Endothelial cell of umbilical vein (primary cell): ENCODE measurements around the gene KBTBD8. TPM values are rescaled to one million over a fixed set of nuclear protein-coding genes. Genes with fewer than 3 reads are reported as not detected.

Experiments
- BruUV-seq: library from RNA; stranded (reverse); fragments of 400-500 nt; replicated peaks from 2 replicates; lab custom pipeline; 2021; lab: Mats Ljungman, UMichigan
- CTCF ChIA-PET: fragments of 300-600, 350-600 bp; sonication (Branson Sonifier 250); formaldehyde crosslinking; loops from one replicate; lab custom pipeline; 2021; ENCODE audit warnings: antibody characterized with exemption, inconsistent platforms; lab: Charles Lee
- POLR2A ChIA-PET: fragments of 300-600, 350-600 bp; sonication (Branson Sonifier 250); formaldehyde crosslinking; loops from one replicate; lab custom pipeline; 2021; ENCODE audit warnings: antibody characterized with exemption, inconsistent platforms; lab: Charles Lee
- DNase-seq: peaks from one replicate; pipeline ENCODE4 v3.0.0-alpha.2; 2011; ENCODE audit warnings: low read depth, low spot score
- FAIRE-seq: peaks from 2 replicates; lab custom pipeline; 2011; peaks lifted over from hg19 to GRCh38; lab: Jason Lieb, UNC
- H2AFZ ChIP-seq: 2 replicates; pipeline ENCODE4 v1.6.0; 2012; ENCODE audit warnings: low read depth, low read length, control low read depth, inconsistent platforms
- H3K27ac ChIP-seq: 2 replicates; pipeline ENCODE4 v1.5.1; 2011; ENCODE audit warnings: low read depth, mild to moderate bottlenecking, control low read depth, low read length, moderate library complexity; ENCODE audit not compliant: insufficient read depth
- H3K27me3 ChIP-seq, 2 experiments: 2 replicates each; pipeline versions ENCODE4 v1.6.0 to v1.6.1; 2011; ENCODE audit warnings: low read length in 2 of 2, mixed read lengths in 1 of 2; ENCODE audit not compliant: control insufficient read depth in 2 of 2, insufficient read depth in 2 of 2
- H3K36me3 ChIP-seq, 2 experiments: 2 replicates in 1 of 2; 3 replicates in 1 of 2; pipeline ENCODE4 v1.5.1; 2011; ENCODE audit warnings: low read length in 2 of 2, mild to moderate bottlenecking in 1 of 2, moderate library complexity in 1 of 2; ENCODE audit not compliant: control insufficient read depth in 2 of 2, insufficient read depth in 2 of 2; ENCODE audit errors: extremely low read depth in 1 of 2
- H3K4me1 ChIP-seq: 3 replicates; pipeline ENCODE4 v1.5.1; 2011; ENCODE audit warnings: mild to moderate bottlenecking, low read length; ENCODE audit not compliant: control insufficient read depth, insufficient read depth; ENCODE audit errors: extremely low read depth
- H3K4me2 ChIP-seq: 2 replicates; pipeline ENCODE4 v1.6.1; 2011; ENCODE audit warnings: low read length, control low read depth, mixed read lengths; ENCODE audit not compliant: insufficient read depth
- H3K4me3 ChIP-seq, 3 experiments: fragments of 200-600 bp in 1 of 3; sonication (generic), shearing (Covaris generic) in 1 of 3; replicated peaks in 1 of 3; 2 replicates each; pipeline ENCODE4 v1.5.1; 2011 to 2016; ENCODE audit warnings: control low read depth in 3 of 3, low read length in 3 of 3, mild to moderate bottlenecking in 2 of 3, inconsistent platforms in 1 of 3, low read depth in 1 of 3, moderate library complexity in 1 of 3; ENCODE audit not compliant: insufficient read depth in 1 of 3
- H3K79me2 ChIP-seq: 2 replicates; pipeline ENCODE4 v1.6.0; 2012; ENCODE audit warnings: low read length, inconsistent platforms; ENCODE audit not compliant: control insufficient read depth, insufficient read depth
- H3K9ac ChIP-seq: replicated peaks from 2 replicates; pipeline ENCODE3; 2011; ENCODE audit warnings: low read length, control low read depth; ENCODE audit not compliant: insufficient read depth; ENCODE audit errors: extremely low read depth
- H3K9me1 ChIP-seq: replicated peaks from 3 replicates; pipeline ENCODE4 v1.6.0; 2011; ENCODE audit warnings: mild to moderate bottlenecking, low read length; ENCODE audit not compliant: control insufficient read depth, insufficient read depth; ENCODE audit errors: extremely low read depth
- H3K9me3 ChIP-seq: replicated peaks from 2 replicates; pipeline ENCODE4 v1.5.1; 2012; ENCODE audit warnings: low read length, inconsistent platforms; ENCODE audit not compliant: control insufficient read depth, insufficient read depth
- H4K20me1 ChIP-seq: replicated peaks from 2 replicates; pipeline ENCODE3; 2011; ENCODE audit warnings: mild to moderate bottlenecking, low read length; ENCODE audit not compliant: control insufficient read depth, insufficient read depth; ENCODE audit errors: extremely low read depth
- EZH2 ChIP-seq: IDR thresholded peaks from 2 replicates; pipeline ENCODE4 v1.6.1; 2012; ENCODE audit warnings: borderline replicate concordance, low read depth, mild to moderate bottlenecking, moderate library complexity, low read length, inconsistent platforms; ENCODE audit not compliant: severe bottlenecking
- FOS ChIP-seq: IDR thresholded peaks from 2 replicates; pipeline ENCODE4 v1.6.1; 2011; ENCODE audit warnings: mild to moderate bottlenecking, low read length, moderate library complexity, borderline replicate concordance; ENCODE audit not compliant: insufficient read depth
- GATA2 ChIP-seq: IDR thresholded peaks from 2 replicates; pipeline ENCODE4 v1.7.0; 2011; ENCODE audit warnings: low read depth, mild to moderate bottlenecking, moderate library complexity, mixed read lengths, low read length; ENCODE audit not compliant: insufficient read length, insufficient read depth
- JUN ChIP-seq: IDR thresholded peaks from 2 replicates; pipeline ENCODE4 v1.6.1; 2011; ENCODE audit warnings: borderline replicate concordance, low read depth; ENCODE audit not compliant: insufficient read length, insufficient read depth
- MYC ChIP-seq: IDR thresholded peaks from one replicate; pipeline ENCODE4 v1.6.1; 2011; ENCODE audit warnings: mild to moderate bottlenecking, low read depth, low read length
- POLR2A ChIP-seq: IDR thresholded peaks from 2 replicates; pipeline ENCODE4 v1.6.1; 2012; ENCODE audit warnings: low read depth, mild to moderate bottlenecking, control low read depth, low read length
- POLR2AphosphoS5 ChIP-seq: IDR thresholded peaks from 2 replicates; pipeline ENCODE4 v1.6.1; 2012; ENCODE audit warnings: low read depth, mild to moderate bottlenecking, control low read depth, low read length, moderate library complexity; ENCODE audit not compliant: insufficient read depth
- dilution Hi-C: fragments of 300-500 bp; cut with MboI; formaldehyde crosslinking; loops from one replicate; pipeline ENCODE4 v1.15.0; 2019; ENCODE audit warnings: low sequenced_read_pairs; ENCODE audit not compliant: extremely low pct_ligation_motif_present
- intact Hi-C: fragments of 100-400 bp; cut with micrococcal nuclease; formaldehyde crosslinking; loops from one replicate; pipeline ENCODE4 v1.10.0; 2022
- polyA plus RNA-seq, 4 experiments: library from polyadenylated mRNA; depleted of rRNA in 3 of 4; stranded (reverse) in 3 of 4; unstranded in 1 of 4; fragments of >200 nt; gene quantifications; 2 replicates each; pipeline versions ENCODE4 v1.2.1 to v1.2.3, GENCODE V29; 2011 to 2012; ENCODE audit warnings: missing spikeins in 1 of 4
- total RNA-seq: library from RNA; stranded (reverse); gene quantifications from 2 replicates; pipeline ENCODE4 v1.2.3, GENCODE V29; 2021
- TF ChIP-seq, protein P1 (sequence below), 2 donors: IDR thresholded peaks; 1 replicate in 1 of 2; 2 replicates in 1 of 2; pipeline ENCODE4 v1.5.1; 2011; ENCODE audit warnings: low read length in 2 of 2, mild to moderate bottlenecking in 2 of 2, moderate library complexity in 2 of 2, control low read depth in 1 of 2, inconsistent platforms in 1 of 2, low read depth in 1 of 2; ENCODE audit not compliant: insufficient read depth in 1 of 2; ENCODE audit errors: extremely low read depth in 1 of 2
- TF ChIP-seq, protein P2 (sequence below): IDR thresholded peaks from 2 replicates; pipeline ENCODE4 v1.6.1; 2011; ENCODE audit not compliant: insufficient read depth, insufficient read length

KBTBD8 gene
- total and polyA plus RNA-seq, 2 donors (not counting 3 experiments of a cell fraction or from before 2014, with no cell fraction given) = 0.26 to 1.1 TPM

DNA sequence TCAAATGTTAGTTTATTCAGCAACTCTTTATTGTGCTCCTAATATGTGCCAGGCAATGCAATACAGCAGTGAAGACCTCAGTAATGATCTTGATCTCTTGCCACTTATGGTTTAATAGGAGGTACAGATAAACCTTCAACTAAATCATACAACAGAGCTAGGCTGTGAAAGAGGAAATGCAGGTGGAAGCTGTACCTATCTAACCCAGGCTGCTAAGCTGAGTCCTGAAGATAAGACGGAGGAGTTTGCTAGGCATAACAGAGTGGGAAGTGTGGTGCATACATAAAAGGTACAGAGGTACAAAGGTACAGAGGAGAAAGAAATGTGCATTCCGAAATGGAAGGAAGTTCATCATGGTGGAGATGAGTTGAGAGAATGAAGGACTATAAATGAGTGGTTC lies 35.0 kb downstream of the KBTBD8 start:
- no TSS peak for BruUV-seq
- Histone ChIP-seq H3K79me2 (no peaks in the 10 kb centered on the region), H3K4me3 (no peak overlapping the region), H3K4me2 (no peak overlapping the region), H3K36me3 (no peaks in the 10 kb centered on the region), H3K4me1 (no peaks in the 10 kb centered on the region), H4K20me1 (no peaks in the 10 kb centered on the region), H3K27me3 (no peaks in the 10 kb centered on the region), H3K9me1 (no peaks in the 10 kb centered on the region), H2AFZ (no peak overlapping the region), H3K9ac (no peak overlapping the region), H3K27ac (no peak overlapping the region), H3K9me3 (no peaks in the 10 kb centered on the region)
- no peak for FAIRE-seq
- CTCF ChIA-PET = interaction anchor here (1.0 kb wide), 1 partner anchor 62 kb away, joined by 4 read pairs; no protein-coding TSS in a partner anchor
- intact Hi-C loops = no loop called here
- POLR2A ChIA-PET = no interaction called here
- TF ChIP-seq, protein P1, sequence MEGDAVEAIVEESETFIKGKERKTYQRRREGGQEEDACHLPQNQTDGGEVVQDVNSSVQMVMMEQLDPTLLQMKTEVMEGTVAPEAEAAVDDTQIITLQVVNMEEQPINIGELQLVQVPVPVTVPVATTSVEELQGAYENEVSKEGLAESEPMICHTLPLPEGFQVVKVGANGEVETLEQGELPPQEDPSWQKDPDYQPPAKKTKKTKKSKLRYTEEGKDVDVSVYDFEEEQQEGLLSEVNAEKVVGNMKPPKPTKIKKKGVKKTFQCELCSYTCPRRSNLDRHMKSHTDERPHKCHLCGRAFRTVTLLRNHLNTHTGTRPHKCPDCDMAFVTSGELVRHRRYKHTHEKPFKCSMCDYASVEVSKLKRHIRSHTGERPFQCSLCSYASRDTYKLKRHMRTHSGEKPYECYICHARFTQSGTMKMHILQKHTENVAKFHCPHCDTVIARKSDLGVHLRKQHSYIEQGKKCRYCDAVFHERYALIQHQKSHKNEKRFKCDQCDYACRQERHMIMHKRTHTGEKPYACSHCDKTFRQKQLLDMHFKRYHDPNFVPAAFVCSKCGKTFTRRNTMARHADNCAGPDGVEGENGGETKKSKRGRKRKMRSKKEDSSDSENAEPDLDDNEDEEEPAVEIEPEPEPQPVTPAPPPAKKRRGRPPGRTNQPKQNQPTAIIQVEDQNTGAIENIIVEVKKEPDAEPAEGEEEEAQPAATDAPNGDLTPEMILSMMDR (IDR thresholded peaks at IDR 0.05; ENCODE audit: extremely low read depth in 1 of 2, insufficient read depth in 1 of 2, low read depth in 1 of 2, low read length in 2 of 2) = no peak
- TF ChIP-seq FOS (no peak), EZH2 (no peak), JUN (no peak), POLR2A (no peak), GATA2 (no peak), MYC (no peak), POLR2AphosphoS5 (no peak)
- TF ChIP-seq, protein P2, sequence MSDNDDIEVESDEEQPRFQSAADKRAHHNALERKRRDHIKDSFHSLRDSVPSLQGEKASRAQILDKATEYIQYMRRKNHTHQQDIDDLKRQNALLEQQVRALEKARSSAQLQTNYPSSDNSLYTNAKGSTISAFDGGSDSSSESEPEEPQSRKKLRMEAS = no peak
- dilution Hi-C loops = no loop called here
- DNase-seq = no peak
